ENCODE data around the gene WWOX.

GRCh38 chr16:79114759-79115158 is 1015.3 kb downstream of the WWOX start:
- TF ChIP-seq CTCF (IDR thresholded peaks at IDR 0.05) (no peak), POLR2A (IDR thresholded peaks at IDR 0.05) (no peak)
